Erythroblast (primary cell): ENCODE measurements around the gene MYO1F.

Source experiments
- GATA1 ChIP-seq: IDR thresholded peaks from 2 replicates; pipeline ENCODE4 v1.6.1; 2011; ENCODE audit warnings: low read depth, mild to moderate bottlenecking, control low read depth, low read length, moderate library complexity
- POLR2A ChIP-seq: IDR thresholded peaks from 2 replicates; pipeline ENCODE4 v1.6.1; 2011; ENCODE audit warnings: mild to moderate bottlenecking, low read length

GRCh38 chr19:8486661-8487136 lies 90.5 kb downstream of the MYO1F start:
- TF ChIP-seq POLR2A (no peak), GATA1 (no peak)
